Measurements from ENCODE around the gene MATN1.

MATN1 gene

GRCh38 chr1:30678209-30678608, 45.2 kb downstream of the MATN1 start:
- DNase-seq = no peak

GRCh38 chr1:30677471-30677870, 45.9 kb downstream of the MATN1 start:
- no peak for DNase-seq

- no peak for DNase-seq
Observed at GRCh38 chr1:30675761-30676160, 47.6 kb downstream of the MATN1 start.

GRCh38 chr1:30675289-30675688, 48.1 kb downstream of the MATN1 start:
- DNase-seq = no peak

- DNase-seq = no peak
Observed at GRCh38 chr1:30673395-30673794, 50.0 kb downstream of the MATN1 start.

GRCh38 chr1:30672661-30673060, 50.7 kb downstream of the MATN1 start:
- no peak for DNase-seq

GRCh38 chr1:30670240-30671060, 52.9 kb downstream of the MATN1 start:
- DNase-seq = no peak

- no peak for DNase-seq
Observed at GRCh38 chr1:30668546-30669327, 54.6 kb downstream of the MATN1 start.

- DNase-seq = no peak
Observed at GRCh38 chr1:30668024-30668423, 55.4 kb downstream of the MATN1 start.

- DNase-seq = no peak
Observed at GRCh38 chr1:30666756-30667273, 56.6 kb downstream of the MATN1 start.

- no peak for DNase-seq
Observed at GRCh38 chr1:30665216-30666010, 58.0 kb downstream of the MATN1 start.

- DNase-seq = no peak
Observed at GRCh38 chr1:30664103-30664755, 59.2 kb downstream of the MATN1 start.

GRCh38 chr1:30663596-30664091, 59.7 kb downstream of the MATN1 start:
- no peak for DNase-seq

- no peak for DNase-seq
Observed at GRCh38 chr1:30662291-30662840, 61.0 kb downstream of the MATN1 start.

GRCh38 chr1:30661311-30661710, 62.1 kb downstream of the MATN1 start:
- no peak for DNase-seq
